NCI-H1694 treated with DMSO at 0.1 percent for 48 hours (cell line): ENCODE measurements around the gene TUBB6.

Source experiments
- DNase-seq: peaks from one replicate; lab custom pipeline; 2025; lab: John Stamatoyannopoulos, UW

The TUBB6 gene

DNA sequence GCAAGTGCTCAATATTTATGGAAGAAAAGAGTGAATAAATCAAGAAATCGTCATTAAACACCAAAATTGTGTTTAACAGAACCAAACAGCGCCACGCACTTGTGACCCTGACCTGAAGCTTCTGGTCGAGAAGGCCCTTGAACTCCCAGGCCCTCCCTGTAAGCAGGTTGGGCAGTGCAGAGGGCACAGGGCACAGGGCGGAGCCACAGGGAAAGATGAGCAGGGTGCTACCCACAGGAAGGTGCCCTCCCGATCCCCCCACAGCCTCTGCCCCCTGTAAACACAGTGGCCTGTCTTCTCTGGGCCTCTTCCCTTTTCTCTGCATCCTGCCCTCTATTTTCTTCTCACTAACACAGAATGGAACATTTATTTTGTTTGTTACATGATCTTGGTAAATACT, 16.9 kb upstream of the TUBB6 start:
- no peak for DNase-seq

DNA sequence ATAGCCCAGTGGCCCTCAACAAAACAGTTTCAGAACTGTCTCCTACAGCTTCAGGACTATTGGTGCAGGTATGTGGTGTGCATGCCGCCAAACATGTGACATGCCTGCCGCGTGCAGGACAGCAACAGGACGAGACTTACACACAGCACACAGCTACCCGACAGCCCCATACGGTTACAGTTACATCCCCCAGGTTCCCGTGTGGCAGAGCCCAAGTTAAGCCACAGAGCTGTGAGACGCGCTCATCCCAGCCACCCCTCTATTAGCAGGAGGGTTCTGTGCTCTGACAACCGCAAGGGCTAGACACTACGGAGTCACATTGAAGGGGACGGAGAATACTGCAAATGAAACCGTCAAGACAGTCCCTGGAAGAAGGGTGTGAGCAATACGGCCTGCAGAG, 16.4 kb upstream of the TUBB6 start:
- DNase-seq = no peak

DNA sequence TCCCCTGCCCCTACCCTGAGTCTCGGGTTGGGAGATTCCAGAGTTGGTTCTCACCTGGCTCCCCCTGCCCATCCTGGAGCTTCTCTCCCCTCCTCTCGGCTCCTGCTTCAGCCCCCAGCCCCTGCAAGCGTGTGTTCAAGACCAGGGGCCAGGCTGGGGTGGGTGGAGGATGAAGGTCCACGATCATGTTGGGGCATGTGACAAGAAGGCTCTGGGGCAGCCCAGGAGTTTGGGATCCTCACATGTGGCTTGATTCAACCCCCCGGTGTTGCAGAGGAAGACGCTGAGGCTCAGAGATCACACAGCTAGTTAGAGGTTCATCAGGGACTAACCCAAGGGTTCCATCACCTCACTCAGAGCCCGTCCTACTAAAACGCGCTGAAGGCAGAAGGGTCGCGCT, 14.2 kb upstream of the TUBB6 start:
- no peak for DNase-seq

DNA sequence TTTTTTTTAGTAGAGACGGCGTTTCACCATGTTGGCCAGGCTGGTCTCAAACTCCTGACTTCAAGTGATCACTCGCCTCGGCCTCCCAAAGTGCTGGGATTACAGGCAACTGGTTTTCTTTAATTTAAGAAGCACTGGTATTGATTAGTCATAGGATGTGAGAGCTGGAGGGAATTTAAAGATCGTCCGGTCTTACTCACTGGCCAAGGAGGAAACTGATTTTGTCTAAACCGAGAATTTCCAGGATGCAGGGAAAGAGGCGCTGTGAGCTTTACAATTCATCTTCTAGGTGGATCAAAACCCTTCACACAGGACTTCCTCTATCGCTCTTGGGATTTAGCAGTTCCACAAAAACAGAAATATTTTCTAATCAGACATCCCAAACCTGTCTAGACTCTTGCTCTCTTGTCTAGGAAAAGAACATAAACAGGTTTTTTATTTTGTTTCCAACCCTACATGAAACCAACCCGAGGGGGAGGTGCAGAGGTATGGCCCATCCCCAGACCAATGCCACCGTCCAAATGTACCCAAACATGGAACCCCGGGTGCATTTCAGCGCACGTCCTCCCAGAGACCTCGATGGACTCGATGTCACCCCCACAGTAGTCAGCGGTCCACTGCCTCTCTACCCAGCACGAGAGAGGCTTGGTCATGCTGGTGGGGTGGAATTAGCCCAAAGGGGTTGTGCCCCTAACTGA, 12.5 kb upstream of the TUBB6 start:
- no peak for DNase-seq

DNA sequence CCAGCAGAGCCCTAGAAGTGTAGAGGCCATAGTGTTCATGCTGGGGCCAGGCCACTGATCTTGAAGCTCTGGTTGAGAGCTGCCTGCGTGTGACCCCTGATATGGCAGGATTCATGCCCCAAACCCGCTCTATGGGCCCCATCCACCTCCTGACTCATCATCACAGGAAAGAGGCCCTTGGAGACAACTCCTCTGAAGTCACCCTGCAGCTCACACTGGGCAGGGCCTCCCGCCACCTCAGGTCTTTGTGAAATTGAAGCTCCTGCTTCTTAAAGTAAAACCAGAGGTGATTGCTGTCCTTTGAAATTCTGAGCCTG, 12.0 kb upstream of the TUBB6 start:
- DNase-seq = no peak

DNA sequence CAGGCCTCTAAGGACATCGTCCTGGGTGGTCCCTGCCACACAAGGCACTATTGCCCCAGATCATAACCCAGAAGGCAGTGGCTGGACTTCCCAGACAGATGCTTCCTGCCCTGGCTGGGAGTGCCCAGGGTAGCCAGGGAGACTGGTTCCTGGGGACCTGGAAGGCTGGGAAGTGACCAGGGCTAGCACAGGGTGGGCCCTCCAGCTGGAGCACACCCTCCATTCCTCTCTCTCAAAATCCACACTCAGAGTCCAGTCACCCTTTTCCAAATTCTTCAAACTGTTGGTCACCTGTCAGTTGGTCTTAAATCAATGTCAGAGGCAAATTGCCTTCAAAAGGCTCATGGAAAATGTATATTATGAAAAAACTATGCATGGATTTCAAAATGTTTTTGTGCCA, 11.6 kb upstream of the TUBB6 start:
- DNase-seq = no peak

DNA sequence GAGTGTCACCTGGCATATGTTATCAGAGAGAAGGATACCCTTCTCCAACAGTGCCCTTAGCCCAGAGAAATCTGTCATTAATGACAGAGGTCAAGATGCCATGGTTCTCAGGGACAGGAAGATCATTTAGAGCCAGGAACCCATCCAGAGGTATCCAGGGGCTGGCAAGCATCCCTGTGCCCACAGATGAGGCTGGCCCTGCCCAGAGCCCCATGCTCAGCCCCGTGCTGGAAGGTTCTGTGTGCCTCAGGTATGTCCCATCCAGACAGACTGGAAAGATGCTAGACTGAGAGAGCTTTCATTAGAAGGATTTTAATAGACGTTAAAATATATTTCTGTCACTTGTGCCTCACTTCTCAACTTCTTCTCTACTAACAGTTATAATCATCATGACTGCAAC, 8.2 kb upstream of the TUBB6 start:
- DNase-seq = no peak

DNA sequence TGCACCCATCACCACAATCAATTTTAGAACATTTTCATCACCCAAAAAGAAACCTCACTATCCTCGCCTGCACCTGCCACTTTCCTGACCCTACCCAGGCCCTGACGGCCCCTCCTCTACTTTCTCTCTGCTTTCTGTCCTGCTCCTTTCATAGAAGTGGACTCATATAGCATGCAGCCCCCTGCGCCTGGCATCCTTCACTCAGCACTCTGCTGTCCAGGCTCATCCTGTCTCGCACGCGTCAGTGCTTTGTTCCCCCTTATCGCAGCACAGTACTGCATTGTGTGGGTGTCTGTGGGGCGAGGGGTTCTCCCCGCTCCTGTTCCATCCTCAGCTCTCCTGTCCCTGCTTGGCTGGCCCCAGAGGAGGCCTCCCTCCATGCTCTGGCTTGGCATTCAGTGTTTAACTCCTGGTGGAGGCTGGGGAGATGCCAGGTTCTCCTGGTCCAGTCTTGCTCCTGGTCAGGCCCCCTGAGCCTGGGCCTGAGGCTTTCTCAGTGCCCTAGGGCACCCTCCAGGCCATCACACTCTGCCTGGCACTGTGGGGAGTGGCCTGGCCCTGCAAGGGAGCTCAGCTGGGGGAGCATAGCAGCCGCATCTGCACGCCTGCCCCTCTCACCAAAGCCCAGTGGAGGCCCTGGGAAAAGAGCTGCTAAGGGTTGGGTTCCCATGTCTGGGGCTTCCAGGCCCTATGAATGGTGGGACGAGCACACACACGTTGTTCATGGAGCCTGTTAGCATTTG, 6.6 kb upstream of the TUBB6 start:
- DNase-seq = no peak

DNA sequence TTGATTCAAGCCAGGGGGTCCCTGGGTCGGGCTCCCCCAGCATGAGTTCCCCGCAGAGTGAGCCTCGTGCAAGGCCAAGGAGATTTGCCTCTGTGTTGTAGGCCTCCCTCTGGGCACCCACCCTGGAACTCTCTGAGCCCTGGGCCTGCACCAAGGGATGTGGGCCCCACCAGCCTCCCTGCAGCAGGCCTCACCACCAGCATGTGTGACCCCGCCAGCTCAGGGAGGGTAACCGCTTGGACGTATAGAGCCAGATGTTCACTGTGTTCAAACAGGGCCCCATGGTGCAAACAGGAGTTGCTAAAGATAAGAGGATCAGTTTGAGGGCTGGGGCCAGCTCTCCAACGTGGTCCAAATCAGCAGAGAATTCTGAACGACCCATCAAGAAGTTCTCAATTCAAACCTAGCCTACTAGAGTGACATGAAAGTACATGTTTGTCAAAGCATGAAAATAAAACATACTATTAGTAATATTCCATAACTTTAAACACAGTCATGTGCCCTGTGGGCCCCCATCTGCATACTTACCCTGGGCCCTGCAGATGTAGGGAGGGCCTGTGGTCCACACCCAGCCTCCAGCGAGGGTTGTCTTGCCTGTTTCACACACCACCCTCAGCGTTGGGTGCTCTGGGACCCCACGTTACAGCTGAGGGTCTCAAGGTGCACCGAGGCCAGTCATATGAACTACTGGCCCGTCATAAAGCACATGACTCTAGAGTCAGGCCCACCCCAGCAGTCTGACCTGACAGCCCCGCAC, 5.5 kb upstream of the TUBB6 start:
- no peak for DNase-seq

DNA sequence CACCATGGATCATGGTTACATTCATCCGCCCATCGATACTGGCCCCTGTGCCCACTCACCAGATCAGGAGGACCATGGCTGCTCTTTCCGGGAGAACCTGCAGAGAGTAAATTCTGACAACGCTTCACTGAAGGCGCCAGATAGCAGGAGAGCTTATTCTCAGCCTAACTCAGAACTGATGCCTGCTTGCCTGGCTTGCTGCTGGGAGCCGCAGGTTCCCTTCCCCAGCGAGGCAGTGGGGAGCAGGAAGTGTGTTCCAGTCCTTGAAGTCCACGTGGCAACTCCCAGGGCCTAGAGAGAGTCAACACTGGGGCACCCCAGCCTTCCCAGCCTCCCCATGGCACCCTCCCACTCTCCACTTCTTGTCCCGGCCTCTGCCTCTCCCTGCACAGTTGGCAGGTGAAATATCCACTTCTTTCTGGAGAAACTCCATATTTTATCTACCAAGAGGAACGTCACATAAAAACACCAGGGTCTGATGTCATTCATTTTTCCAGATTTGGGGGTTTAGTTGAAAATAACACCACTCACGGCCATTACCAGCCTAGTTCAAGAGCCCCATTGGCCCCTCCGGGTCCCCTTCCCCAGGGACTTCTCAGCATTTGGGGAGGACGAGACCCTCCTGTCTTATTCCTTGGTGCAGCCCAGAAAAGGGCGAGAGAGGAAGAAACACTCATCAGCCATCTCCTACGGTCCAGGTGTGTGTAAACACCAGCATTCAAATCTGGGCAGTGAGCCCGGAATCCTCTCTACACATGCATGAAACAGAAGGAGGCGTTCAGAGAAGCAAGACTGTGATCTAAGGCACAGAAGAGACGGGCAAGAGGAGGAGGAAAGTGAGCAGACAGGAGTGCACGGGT, 3.5 kb upstream of the TUBB6 start:
- DNase-seq = no peak

DNA sequence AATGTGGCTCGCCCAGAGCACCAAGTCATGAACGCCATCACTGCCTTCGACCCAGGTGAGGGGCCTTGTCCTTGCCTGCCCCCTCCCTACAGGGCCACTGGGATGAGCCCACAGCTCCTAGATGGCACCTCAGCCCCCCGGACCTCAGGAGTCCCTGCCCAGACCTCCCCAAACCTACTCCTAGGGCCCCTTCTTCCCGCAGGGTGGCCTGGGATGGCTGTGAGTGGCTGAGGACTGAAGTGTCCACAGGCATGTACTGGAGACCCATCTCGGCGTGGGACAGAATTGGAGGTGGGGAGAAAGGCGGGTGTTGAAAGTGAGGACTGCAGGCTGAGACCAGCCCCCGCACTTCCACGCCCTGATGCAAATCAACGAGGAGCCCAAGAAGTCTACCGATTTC, 2.8 kb upstream of the TUBB6 start:
- no peak for DNase-seq

DNA sequence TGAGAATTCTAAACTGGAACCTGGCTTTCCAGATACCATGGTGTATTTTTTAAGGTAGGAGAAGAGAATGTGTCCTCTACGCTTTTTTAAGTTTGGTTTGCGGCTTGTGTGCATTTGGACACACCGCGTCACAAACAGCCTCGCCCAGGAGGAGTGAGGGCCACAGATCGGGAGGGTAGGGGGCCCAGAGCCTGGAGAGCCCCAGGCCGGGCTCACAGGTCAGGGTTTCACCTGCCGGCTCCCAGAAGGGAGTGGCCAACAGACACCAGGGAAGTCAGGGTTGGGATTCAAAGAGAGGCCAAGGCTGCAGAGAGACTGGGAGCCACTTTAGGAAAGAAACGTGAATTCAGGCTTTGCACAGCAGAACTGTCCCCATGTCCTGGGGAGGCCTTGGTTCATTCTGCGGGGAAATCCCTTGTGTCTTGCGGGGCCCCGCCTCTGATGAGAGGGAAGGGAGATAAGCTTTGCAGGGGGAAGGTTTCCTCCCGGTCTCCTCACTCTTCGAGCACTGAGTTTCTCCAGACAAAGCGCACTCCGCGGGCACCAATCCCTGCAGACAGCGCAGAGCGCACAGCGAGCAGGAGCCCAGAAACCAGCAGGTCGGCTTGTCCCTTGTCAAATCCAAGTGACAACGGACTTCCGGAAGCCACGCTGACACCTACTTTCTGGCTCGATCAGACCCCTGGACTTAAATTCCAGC, 2.0 kb upstream of the TUBB6 start:
- no peak for DNase-seq

DNA sequence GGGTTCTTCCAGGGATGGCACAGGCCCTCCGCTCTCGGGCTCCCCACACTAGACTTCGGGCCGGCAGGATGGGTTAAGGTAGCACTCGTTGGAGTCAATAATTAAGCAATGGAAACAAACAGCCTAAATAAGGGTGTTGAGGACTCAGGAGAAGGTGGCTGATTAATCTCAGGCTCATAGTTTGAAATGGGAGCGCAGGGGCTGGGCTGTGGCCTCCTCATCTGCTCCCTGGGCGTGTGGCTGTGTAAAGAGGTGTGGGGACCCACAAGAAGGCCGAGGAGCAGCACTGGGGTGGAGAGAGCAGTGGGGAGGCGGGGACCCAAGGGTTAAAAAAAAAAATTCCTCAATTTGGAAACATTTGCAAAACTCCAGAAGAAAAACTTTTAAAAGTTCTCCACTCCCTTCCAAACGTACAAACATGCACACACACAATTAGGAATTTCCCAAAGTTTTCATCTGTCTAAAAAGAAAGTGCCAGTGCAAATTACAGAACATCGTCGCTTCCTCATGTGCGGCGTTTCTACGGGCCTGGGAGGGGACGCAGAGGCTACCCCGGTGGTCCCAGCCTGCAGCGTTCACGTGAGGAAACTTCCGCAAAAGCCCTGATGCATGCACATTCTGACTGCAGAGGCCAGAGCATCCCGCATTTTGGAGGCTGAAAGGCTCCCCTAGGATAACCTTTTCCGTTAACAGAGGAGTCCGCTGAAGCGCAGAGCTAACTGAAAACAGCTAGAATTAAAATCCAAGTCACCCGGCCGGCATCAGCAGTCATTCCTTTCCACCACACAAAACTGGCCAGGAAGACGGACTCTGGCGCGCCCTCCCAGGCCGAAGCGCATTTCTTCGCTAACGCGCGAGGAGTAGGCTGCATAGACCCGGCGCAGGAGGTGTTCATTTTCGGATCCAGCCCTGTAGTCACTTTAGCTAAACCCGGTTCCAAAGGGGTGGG, 1.0 kb upstream of the TUBB6 start:
- no peak for DNase-seq

DNA sequence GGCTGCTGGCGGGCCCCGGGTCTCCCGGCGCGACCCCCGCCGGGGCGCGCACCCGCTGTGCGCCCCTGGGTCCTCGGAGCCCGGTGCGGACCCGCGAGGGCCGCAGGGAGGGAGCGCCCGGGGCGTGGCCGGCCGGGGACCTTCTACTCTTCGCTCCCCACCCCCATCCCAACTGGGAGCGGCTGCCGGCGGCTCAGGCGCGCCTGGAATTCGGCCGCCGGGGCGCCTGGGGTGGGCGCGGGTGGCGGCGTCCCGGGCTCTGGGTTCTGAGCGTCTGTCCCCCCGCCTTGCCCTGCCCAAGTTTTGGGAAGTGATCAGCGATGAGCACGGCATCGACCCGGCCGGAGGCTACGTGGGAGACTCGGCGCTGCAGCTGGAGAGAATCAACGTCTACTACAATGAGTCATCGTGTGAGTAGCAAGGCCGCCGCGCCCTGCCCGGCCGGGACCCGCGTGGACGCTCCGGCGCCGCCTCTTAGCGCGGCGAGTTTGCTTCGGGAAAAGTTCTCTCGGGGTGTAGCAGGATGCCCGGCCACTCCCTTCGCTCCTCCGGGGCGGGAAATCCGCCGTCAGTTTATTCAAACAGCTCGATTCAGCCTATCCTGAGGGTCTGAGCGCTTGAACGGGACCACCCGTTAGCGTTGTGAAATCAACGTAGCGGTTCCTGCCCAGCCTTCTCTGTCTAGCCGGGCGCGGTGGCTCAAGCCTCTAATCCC, 502 bp downstream of the TUBB6 start:
- DNase-seq = peak; percentile 37

DNA sequence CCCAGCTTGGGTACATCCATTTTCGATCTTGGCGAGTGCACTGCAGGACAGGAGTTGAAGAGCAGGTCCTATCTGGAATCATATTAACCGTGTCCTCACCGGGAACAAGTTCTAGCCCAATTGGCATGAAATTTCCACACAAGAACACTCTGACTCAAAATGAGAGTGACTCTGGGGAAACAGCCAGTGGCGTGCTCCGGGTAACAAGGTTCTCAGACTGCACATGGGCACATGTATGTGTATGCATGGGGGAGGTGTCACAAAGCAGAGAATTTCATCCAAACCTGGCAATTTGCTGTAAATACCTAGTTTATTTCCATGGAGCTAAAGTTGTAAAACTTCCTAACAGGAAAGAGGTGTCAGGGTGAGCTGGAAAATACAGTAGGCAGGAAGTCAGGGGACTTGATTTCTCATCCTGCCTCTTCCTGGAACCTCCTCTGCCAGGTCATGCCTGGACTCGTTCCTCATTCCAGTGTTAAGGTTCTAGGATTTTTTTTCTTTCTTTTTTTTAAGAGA, 1.7 kb downstream of the TUBB6 start:
- DNase-seq = no peak

DNA sequence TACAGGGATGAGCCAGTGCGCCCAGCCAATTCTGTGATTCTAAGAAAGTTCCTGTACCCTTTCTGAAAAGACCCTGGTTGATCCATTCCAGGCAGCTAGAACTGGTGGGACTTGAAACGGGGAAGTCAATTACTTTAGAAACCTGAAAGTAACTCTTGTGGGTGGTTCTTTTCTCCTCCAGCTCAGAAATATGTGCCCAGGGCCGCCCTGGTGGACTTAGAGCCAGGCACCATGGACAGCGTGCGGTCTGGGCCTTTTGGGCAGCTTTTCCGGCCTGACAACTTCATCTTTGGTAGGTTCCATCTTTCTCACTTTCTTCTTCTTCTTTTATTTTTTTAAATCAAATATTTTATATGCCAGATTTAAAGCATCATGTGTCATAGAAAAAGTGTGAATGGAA, 2.7 kb downstream of the TUBB6 start:
- DNase-seq = no peak

DNA sequence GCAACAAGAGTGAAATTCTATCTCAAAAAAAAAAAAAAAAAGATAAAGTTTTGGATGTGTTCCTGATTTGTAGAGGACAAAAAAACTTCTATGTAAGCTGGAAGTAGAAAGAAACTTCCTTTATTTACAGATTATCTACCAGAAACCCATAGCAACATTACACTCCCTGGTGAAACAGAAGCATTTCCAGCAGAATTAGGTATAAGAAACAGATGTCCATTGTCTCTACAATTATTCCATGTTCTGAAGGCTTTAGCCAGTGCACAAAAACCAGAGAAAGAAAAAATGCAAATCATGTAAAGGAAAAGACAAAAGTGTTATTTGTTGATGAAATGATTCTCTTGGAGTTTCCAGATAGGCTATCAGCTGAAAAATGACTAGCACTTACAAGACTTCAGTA, 4.9 kb downstream of the TUBB6 start:
- no peak for DNase-seq

DNA sequence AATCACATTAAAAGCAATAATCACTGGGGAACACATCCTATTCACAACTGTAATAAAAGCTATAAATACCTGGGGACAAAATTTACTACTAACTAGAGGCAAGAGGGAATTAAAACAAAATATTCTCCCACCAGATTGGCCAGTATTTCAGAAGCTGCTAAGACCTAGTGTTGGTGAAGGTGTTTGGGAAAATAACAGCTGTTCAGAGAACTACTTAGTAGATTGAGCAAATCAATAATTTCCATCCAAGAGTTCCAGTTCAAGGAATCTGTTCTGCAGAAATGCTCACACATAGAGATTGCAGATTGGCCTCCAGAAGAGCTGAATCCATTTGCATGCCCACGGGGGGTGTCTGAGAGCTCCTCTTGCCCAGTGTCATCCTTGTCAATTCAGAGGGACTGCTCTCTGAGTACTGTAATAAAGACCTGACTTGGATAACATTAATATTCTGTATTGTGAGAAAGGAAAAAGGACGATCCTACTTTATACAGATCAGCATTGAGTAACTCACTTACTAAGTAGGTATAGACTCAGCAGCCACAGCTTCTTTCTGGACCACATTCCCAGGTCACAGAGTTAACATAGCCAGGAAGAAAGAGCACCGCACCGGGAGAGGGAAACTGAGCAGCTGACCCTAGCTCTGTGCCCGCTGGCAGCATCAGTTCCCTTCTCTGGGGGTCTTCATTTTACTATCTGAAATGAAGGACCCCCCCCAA, 5.6 kb downstream of the TUBB6 start:
- no peak for DNase-seq
